ENCODE data around the gene SEMA3E.
"Not testable (repeated sequence)": the region's sequence is repeated elsewhere in the genome, so short reads cannot be mapped to it uniquely, and the experiment has no call there.

Gene SEMA3E

DNA sequence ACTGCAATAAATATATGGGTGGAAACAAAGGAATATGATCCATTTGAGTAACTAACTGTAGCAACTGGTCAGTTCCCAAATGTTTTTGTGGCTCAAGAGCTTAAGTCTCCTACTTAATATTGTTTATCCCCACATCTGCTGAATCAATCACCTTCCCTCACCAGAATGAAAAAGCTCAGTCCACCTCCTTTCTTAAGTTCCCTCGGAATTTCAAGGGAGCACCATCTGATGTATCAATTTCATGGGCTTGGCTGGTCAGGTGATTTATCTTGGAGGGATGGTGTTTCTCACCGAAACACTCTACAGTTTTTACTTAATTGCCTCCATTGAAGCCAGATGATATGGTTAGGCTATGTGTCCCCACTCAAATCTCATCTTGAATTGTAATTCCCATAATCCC, 176.6 kb downstream of the SEMA3E start:
- TF ChIP-seq POLR2A (IDR thresholded peaks at IDR 0.05; ENCODE audit: low read depth, low read length): no peak
- DNase-seq (ENCODE audit: insufficient read length, low spot score): no peak
- no peak for FAIRE-seq

DNA sequence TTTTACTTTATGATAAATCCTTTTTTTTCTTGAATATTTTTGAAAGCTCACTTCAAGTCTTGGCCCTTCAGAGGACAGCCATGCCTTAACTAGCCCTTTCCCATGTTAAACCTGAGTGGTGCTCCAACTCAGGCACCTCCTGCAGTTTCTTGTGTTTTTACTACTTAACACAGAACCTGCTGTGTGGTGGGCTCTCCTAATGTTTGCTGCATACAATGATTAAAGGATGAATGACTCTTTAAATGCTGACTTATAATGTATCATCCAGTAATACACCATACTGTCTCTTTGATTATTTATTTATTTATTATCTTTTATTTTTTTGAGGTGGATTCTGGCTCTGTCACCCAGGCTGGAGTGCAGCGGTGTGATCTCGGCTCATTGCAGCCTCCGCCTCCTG, 179.4 kb downstream of the SEMA3E start:
- DNase-seq (ENCODE audit: insufficient read length, low spot score) (no peak), FAIRE-seq (no peak)
- TF ChIP-seq POLR2A (IDR thresholded peaks at IDR 0.05; ENCODE audit: low read depth, low read length): no peak

DNA sequence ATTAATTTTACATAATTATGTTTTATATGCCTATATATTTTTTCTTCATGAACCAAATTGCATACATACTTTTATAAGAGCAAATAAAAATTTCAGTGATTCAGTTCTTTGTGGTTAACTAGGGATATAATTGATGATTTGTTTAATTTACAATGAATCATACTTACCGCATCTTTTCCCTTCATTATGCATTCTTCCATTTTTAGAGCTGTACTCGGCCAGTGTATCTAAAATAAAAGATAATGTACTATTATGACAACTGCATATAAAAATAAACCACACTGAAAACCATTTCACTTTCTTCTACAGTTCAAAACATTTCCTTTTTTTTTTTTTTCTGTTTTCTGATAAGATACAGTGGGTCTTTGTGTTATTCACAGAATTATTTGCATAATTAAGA, 179.9 kb downstream of the SEMA3E start:
- FAIRE-seq: no peak
- DNase-seq (ENCODE audit: insufficient read length, low spot score): no peak
- TF ChIP-seq POLR2A (IDR thresholded peaks at IDR 0.05; ENCODE audit: low read depth, low read length): no peak

GRCh38 chr7:83468251-83468739, 180.6 kb downstream of the SEMA3E start:
- FAIRE-seq (peak; percentile 99), DNase-seq (ENCODE audit: insufficient read length, low spot score) (peak; percentile 26)
- TF ChIP-seq POLR2A (IDR thresholded peaks at IDR 0.05; ENCODE audit: low read depth, low read length): no peak

- DNase-seq (ENCODE audit: insufficient read length, low spot score) (no peak), FAIRE-seq (no peak)
- TF ChIP-seq POLR2A (IDR thresholded peaks at IDR 0.05; ENCODE audit: low read depth, low read length): no peak
These were observed 181.4 kb downstream of the SEMA3E start for GRCh38 chr7:83467493-83467892.

DNA sequence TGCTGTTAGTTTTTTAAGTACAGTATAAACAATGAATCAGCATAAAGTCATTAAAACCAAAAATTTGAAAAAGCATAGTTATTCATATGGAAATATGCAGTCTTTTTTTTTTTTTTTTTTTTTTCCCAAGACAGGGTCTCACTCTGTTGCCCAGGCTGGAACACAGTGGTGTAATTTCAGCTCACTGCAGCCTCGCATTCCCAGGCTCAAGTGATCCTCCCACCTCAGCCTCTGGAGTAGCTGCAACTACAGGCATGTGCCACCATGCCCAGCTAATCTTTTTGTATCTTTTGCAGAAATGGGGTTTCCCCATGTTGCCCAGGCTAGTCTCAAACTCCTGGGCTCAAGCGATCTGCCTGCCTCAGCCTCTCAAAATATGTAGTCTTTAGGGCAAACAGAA, 182.0 kb downstream of the SEMA3E start:
- DNase-seq (ENCODE audit: insufficient read length, low spot score) (no peak), FAIRE-seq (no peak)
- TF ChIP-seq POLR2A (IDR thresholded peaks at IDR 0.05; ENCODE audit: low read depth, low read length): no peak

DNA sequence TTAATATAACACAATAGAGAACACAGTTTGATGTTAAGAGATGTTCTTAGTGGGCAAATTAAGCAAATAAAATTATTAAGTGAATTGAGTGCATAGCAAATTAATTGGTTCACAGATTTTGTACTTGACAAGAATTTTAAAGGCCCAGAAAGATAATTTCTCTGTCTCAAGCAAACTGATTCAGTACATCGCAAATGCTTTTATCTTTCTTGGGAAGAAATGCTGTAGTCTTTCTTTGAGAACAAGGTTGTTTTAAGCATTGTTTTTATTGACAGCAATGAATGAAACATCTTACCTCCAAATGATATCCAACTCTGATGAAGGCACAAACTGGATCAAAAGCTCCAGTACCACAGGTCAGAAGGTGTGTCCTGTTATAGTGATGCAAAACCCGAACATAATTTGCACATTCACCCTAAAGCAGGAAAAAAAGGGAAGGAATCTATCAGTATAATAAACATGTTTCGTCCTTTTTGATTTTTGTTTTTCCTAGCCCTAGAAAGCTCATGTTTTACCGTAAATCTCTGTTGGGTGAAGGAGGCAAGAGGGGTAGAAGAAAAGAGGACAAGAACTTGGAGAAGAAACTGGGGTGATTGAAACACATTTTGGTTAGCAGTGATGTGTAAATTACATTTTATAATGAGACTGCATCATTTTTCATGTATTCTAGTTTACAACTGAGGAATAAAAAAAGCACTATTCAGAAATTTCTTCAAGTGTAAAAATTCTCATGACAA, 182.6 kb downstream of the SEMA3E start:
- FAIRE-seq (peak; percentile 64), DNase-seq (ENCODE audit: insufficient read length, low spot score) (no peak)
- TF ChIP-seq POLR2A (IDR thresholded peaks at IDR 0.05; ENCODE audit: low read depth, low read length): no peak

DNA sequence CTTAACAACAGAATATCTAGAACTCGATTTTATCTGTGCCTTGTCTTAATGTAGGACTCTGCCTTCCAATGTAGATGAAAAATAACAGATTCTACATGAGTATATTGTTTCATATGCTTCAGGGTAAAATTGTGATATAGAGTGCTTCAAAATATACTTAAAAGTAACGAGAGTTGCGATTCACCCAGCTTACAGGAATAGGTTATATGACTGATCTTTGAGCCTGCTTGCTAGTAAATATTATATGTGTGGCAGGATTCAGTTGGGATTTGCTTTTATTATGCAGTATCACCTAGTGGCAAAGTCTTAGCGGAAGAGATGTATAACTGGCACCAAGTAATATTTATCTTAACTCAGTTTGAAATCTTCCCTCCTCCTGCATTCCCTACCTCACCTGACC, 183.3 kb downstream of the SEMA3E start:
- FAIRE-seq: no peak
- DNase-seq (ENCODE audit: insufficient read length, low spot score): no peak

DNA sequence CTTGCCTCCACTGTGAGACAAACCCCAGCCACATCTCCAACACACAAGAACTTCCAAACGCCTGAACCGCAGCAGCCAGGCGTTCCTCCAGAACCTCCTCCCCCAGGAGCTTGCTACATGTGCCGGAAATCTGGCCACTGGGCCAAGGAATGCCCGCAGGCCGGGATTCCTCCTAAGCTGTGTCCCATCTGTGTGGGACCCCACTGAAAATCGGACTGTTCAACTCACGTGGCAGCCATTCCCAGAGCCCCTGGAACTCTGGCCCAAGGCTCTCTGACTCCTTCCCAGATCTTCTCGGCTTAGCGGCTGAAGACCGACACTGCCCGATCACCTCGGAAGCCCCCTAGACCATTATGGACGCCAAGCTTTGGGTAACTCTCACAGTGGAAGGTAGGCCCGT, 187.1 kb downstream of the SEMA3E start:
- not testable (repeated sequence) for DNase-seq (ENCODE audit: insufficient read length, low spot score); FAIRE-seq

More for the DNA sequence above, 183.3 kb downstream of the SEMA3E start:
- no peak for TF ChIP-seq POLR2A (IDR thresholded peaks at IDR 0.05; ENCODE audit: low read depth, low read length)

DNA sequence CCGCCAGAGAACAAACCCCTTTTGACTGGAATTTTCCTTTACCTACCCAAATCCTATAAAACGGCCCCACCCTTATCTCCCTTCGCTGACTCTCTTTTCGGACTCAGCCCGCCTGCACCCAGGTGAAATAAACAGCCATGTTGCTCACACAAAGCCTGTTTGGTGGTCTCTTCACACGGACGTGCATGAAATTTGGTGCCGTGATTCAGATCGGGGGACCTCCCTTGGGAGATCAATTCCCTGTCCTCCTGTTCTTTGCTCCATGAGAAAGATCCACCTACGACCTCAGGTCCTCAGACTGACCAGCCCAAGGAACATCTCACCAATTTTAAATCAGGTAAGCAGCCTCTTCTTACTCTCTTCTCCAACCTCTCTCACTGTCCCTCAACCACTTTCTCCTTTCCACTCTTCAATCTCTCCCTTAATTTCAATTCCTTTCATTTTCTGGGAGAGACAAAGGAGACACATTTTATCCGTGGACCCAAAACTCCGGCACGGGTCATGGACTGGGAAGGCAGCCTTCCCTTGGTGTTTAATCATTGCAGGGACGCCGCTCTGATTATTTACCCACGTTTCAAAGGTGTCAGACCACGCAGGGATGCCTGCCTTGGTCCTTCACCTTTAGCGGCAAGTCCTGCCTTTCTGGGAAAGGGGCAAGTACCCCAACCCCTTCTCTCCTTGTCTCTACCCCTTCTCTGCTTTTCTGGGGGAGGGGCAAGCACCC, 188.8 kb downstream of the SEMA3E start:
- not testable (repeated sequence) for DNase-seq (ENCODE audit: insufficient read length, low spot score); FAIRE-seq

DNA sequence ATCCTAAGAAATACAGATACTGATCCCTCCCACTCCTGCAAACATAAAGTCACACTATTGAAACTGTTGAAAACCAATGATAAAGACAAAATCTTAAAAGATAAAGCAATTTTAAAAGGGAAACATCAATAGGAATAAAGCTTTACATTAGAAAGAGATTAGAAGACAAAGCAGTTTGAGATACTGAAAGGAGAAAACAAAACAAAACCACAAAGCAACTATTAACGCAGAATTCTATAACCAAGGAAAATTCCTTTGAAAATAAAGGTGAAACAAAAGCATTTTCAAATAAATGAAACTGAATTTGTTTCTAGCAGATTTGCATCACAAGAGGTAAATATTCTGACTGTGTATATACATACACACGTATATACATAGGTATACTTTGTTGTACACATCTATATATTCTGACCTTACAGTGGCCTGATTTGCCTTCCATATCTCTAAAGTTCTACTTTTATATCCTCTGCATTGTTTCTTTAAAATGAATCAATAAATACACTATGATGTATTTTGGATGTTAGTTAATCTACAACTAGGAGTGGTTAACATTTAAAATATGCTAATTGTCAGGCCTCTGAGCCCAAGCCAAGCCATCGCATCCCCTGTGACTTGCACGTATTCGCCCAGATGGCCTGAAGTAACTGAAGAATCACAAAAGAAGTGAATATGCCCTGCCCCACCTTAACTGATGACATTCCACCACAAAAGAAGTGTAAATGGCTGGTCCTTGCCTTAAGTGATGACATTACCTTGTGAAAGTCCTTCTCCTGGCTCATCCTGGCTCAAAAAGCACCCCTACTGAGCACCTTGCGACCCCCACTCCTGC, 189.6 kb downstream of the SEMA3E start:
- FAIRE-seq; DNase-seq (ENCODE audit: insufficient read length, low spot score): not testable (repeated sequence)

GRCh38 chr7:83457022-83457892, 191.7 kb downstream of the SEMA3E start:
- TF ChIP-seq POLR2A (IDR thresholded peaks at IDR 0.05; ENCODE audit: low read depth, low read length): no peak
- DNase-seq (ENCODE audit: insufficient read length, low spot score) (no peak), FAIRE-seq (no peak)

- TF ChIP-seq POLR2A (IDR thresholded peaks at IDR 0.05; ENCODE audit: low read depth, low read length): no peak
- FAIRE-seq: no peak
- DNase-seq (ENCODE audit: insufficient read length, low spot score): no peak
These were observed 192.5 kb downstream of the SEMA3E start for GRCh38 chr7:83456413-83456812.

Data from H54 (cell line).